GM18499 (cell line): Measurements from ENCODE around the gene RNF208.

Source experiments
- ATAC-seq: cut with Tn5 transposase; IDR thresholded peaks from one replicate; pipeline ENCODE4 v1.9.1; 2021; ENCODE audit warnings: moderate number of reproducible peaks; ENCODE audit not compliant: insufficient read depth, unreplicated experiment

RNF208 gene

GRCh38 chr9:137178939-137179630, 43.0 kb downstream of the RNF208 start:
- no peak for ATAC-seq

GRCh38 chr9:137178201-137178938, 43.7 kb downstream of the RNF208 start:
- no peak for ATAC-seq

DNA sequence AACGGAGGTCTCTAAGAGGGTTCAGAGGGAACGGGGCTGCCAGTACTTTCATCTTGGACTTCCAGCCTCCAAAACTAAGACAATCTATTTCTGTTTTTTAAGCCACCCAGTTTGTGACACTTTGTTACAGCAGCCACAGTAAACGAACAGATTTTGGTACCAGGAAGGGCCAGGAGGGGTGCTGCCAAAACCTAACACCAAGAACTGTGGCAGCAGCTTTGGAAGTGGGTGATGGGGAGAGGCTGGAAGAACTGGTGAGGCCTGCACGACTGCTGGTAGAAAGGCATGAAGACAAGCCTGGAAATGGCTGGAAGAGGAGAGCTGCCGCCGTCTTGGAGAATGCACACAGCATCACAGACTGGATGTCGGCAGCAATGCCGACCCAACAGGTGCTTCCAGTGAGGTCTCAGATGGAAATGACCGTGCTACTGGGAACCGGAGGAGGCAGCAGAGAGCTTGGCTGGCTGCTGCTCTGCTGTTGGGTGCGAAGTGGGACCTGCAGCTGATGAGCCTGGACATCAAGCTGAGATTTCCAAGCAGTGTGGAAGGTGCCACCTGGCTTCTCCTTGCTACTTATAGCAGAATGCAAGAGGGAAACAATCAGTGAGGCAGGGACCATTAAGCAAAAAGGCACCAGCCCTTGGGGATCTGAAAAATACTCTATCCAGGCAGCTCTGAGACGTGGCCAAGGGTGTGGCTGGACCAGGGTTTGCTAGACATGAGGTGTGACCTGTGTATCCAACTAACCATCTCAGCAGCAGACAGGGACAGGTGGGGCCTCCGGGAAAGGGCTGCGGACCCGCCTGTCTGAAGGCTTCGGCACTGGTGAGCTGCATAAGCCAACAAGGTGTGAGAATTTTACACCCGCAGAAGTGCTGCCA, 45.5 kb downstream of the RNF208 start:
- no peak for ATAC-seq

- ATAC-seq: no peak
These were observed 46.6 kb downstream of the RNF208 start for GRCh38 chr9:137175345-137175961.

DNA sequence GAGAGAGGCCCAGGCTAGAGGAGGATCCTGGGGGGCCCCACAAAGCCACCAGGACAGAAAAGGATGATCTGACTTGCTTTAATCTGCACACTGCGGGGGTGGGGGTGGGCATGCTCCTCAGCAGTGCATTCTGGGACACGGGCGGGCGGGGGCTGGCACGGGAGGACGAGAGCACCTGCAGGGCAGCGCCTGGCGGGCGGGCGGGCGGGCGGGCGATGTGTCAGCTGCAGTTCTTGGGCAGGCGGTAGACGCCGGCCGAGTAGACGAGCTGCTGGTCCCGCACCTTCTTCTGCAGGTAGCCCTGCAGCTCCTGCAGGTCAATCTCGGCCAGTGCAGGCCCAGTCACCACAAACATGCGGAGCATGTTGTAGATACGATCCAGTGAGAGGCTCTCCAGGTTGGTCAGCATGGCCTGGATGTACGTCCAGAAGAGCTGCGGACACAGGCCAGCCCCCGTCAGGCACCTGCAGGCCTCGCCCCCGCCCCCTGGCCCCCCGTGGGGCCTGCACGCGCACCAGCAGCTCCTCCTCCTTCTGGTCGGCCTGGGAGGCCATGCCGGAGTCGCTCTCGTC, 47.2 kb downstream of the RNF208 start:
- ATAC-seq: no peak

- ATAC-seq: no peak
These were observed 48.0 kb downstream of the RNF208 start for GRCh38 chr9:137173796-137174664.

- no peak for ATAC-seq
These were observed 48.9 kb downstream of the RNF208 start for GRCh38 chr9:137172901-137173795.

DNA sequence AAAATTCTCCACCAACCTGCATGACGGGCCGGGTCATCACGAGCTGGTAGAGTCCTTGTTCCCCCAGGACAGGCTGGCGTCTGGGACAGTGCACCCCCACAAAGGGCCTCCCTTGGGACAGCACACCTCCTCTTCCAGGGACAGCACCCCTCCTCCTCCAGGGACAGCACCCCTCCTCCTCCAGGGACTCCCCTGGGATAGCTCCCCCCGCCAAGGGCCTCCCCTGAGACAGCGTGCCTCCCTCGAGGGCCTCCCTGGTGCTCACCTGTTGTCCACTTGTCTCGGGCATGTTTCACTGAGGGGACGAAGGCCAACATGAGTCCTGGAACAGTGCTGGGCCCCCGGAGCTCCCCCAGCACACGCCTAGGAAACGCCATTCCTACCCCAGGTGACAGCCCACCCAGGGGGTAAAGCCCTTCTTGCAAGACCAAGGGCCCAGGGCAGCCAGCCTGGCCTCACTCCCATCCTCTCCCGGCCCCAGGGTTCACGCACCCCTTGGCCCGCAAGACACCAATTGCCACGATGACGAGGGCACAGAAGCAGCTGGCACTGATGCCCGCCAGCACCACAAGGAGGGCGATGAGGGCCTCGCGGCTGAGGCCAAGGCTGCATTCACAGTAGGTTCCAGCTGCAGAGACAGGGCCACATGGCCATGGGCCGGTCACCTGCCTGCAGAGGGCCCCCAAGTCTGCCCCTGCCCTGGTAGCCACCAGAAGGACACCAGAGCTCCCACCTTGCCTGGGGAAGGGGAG, 50.7 kb downstream of the RNF208 start:
- no peak for ATAC-seq

- no peak for ATAC-seq
These were observed 51.4 kb downstream of the RNF208 start for GRCh38 chr9:137170486-137171148.
